Hypothalamus (tissue), 51 donors: ENCODE measurements around the gene KRTAP5-6.
A peak's percentile ranks its signal among the peaks of the same experiment; 100 is the strongest.

ENCODE experiments used
- DNase-seq, 51 donors: peaks; one replicate each; lab custom pipeline; 2025; lab: John Stamatoyannopoulos, UW

KRTAP5-6 gene

GRCh38 chr11:1694846-1695547 is 2.0 kb upstream of the KRTAP5-6 start:
- DNase-seq = no peak

DNA sequence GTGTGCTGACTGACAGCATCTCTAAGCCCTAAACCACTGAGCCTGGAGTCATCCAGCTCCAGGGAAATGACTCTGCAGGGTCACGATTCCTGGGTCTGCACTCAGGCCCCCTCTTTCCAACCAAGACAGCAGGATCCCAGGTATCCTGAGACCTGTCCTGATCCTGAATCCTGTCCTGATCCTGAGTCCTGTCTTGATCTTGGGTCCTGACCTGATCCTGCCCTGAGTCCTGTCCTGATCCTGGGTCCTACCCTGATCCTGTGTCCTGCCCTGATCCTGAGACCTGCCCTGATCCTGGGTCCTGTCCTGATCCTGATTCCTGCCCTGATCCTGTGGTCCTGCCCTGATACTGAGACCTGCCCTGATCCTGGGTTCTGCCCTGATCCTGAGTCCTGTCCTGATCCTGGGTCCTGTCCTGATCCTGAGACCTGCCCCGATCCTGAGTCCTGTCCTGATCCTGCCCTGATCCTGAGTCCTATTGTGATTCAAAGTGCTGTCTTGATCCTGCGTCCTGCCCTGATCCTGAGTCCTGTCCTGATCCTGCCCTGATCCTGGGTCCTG is 1.4 kb upstream of the KRTAP5-6 start:
- no peak for DNase-seq

DNA sequence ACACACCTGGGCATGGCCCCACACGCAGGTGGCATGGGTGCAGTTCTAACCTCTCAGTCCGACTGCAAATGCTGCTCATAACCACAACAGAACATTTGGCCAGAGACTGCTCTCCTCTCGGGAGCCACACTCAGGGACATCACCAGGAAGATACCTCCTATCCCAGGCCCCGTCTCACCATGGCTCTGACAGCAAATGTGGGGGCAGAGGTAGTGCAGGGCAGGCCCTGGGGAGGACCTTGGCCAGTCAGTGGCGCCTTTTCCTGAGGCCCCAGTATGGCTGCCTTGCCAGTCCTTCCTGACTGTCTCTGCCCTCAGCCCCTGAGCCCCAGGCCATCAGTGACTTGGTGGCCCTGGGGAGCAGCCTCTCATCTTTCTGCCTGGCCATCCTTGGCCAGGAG is 2.8 kb downstream of the KRTAP5-6 start:
- DNase-seq = no peak

DNA sequence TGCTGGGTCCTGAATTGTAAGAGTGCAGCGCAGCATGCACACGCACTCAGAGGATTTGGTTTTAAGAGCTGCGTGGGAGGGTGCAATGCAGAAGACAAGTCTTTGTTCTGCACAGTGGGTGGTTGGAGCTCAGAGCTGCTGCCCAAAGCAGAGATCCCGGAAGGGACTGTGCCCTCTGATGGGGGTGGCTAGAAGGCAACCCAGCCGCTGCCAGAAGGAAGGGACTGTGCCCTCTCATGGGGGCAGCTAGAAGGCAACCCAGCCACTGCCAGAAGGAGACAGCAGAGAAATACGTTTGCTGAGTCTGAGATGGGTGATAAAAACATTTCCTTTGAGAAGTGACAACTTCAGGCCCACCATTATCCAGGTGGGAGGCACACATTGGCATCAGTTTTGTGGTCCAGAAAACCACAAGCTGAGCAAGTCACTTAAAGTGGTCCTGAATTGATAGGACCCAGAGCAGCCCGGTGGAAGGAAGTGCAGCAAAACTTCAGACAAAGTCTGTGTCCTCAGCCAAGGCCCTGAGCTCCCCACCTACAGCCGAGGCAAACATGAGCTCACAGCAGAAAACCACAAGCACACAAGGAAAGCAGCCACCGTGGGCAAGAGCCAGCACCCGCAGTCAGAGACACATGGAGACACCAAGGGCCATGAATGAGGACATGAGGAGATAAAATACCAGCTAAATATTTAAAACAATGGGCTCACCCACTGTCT is 4.3 kb downstream of the KRTAP5-6 start:
- DNase-seq = peak in 1 of 51 donors; percentile 7

DNA sequence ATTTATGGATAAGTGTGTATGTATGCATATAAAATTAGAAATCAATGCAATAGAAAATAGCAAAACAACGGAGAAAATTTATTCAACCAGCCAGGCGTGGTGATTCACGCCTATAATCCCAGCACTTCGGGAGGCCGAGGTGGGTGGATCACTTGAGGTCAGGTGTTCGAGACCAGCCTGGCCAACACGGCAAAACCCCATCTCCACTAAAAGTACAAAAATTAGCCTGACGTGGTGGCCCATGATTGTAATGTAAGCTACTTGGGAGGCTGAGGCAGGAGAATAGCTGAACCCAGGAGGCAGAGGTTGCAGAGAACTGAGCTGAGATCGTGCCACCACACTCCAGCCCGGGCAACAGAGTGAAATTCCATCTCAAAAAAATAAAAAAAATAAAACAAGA is 5.5 kb downstream of the KRTAP5-6 start:
- no peak for DNase-seq

DNA sequence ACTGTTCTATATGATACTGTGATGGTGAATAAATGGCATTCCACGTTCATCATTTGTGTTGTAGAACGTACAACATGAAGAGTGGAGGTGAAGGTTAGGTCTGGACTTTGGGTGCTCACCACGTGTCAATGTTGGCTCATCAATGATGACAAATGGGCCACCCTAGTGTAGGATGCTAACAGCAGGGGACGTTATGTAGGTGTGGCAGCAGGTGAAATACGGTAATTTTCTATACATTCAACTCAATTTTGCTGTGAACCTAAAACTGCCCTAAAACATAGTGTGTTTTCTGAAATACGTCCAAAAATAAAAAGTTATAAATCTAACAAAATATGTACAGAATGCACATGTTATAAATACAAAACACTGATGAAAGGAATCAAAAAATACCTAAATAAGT is 6.2 kb downstream of the KRTAP5-6 start:
- DNase-seq = no peak

GRCh38 chr11:1705126-1706052 is 8.4 kb downstream of the KRTAP5-6 start:
- no peak for DNase-seq

GRCh38 chr11:1706634-1707400 is 9.8 kb downstream of the KRTAP5-6 start:
- DNase-seq = peak in 1 of 51 donors; percentile 19

DNA sequence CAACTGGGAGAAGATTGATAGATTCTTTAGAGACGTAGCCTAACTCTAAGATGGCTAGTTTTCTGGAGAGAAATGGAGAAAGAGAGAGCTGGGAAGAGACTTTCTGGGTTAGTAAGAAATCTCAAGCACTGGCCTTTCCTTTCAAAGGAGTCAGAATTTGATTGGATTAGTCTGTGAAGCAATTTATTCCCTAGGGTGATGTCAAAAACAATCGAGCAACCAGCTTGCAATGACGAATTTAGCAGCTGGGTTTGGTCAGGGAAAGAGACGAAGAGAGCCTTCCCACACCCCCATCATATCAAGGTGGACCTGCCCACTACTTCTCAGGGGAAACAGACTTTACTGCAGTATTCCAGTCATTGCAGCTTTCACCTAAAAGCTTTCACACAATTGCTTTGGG is 10.8 kb downstream of the KRTAP5-6 start:
- no peak for DNase-seq

DNA sequence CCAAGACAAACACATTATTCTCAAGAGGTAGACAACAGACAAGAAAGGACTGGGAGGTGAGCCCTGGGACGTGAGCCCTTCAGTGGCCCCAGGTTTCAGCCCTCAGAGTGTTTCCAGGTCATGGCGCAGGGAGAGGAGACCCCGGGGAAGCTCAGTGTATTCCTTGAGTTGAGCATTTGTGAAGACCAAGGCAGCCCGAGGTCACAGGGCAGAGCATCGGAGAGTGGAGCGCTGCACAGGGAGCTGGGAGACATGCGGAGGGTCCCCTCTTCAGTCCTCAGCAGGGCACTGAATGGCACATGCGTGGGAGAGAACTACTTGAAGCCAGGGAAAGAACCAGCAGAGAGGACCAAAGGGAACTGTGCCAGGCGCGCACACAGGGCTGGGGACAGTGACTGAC is 11.7 kb downstream of the KRTAP5-6 start:
- no peak for DNase-seq

- DNase-seq = no peak
Observed at GRCh38 chr11:1714908-1715885, 18.2 kb downstream of the KRTAP5-6 start.

DNA sequence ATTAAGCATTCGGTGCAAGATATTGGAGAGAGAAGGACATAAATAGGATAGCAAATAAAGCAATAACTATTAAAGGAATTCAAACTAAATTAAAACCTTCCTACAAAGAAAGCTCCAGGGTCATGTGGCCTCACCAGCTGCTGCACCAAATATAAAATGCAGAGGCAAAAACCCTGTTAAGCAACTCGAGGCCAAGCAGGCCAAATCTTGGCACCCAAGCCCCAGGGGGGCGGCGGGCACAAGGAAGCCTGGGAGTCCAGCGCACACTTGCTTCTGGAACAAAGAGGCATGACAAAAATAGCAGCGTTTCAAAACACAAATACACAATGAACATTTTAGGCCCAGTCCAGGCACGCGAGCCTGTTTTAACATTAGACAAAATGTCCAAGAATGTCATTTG is 20.8 kb downstream of the KRTAP5-6 start:
- no peak for DNase-seq

DNA sequence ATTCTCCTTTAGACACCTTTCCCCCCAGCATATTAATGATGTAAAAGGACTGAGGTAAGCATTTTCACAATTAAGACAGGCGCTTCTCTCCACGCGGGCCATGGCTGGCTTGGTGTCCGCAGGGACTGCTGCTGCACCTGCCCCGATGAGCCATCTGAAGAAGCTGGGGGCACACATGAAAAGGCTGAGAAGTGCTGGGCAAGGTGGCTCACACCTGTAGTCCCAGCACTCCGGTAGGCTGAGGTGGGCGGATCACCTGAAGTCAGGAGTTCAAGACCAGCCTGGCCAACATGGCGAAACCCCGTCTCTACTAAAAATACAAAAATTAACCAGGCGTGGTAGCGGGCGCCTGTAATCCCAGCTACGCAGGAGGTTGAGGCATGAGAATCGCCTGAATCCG is 21.3 kb downstream of the KRTAP5-6 start:
- DNase-seq = no peak

GRCh38 chr11:1719781-1720180 is 22.8 kb downstream of the KRTAP5-6 start:
- no peak for DNase-seq

- no peak for DNase-seq
Observed at GRCh38 chr11:1727096-1727690, 30.2 kb downstream of the KRTAP5-6 start.

DNA sequence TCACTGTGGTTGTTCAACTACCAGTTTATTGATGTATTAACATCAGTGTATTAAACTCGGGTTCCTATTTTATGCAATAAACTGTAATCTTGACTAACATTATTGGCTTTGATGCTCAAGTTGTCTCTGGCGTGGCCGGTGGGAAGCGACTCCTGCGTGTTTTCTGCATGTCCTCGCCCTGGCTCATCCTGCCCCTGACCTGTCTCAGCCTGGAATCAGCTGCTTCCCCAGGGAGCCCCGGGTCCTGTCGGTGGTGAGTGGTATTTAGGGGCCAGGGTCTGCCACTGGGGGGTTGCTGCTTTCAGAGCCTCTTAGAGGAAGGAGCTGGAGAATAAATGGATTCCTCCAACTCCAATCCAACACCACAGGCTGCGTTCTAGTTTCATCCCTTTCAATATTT is 30.9 kb downstream of the KRTAP5-6 start:
- no peak for DNase-seq

GRCh38 chr11:1728301-1728700 is 31.3 kb downstream of the KRTAP5-6 start:
- DNase-seq = no peak

- no peak for DNase-seq
Observed at GRCh38 chr11:1728931-1729691, 32.1 kb downstream of the KRTAP5-6 start.
